Cardiac fibroblast (primary cell): ENCODE data around the gene FAM124A.
A peak's percentile ranks its signal among the peaks of the same experiment; 100 is the strongest.

Experiments
- DNase-seq, 2 donors: peaks; one replicate each; pipeline versions ENCODE4 v3.0.0 to v3.0.0-alpha.2; 2010; ENCODE audit warnings: low read depth in 2 of 2
- H3K4me3 ChIP-seq, 2 donors: replicated peaks in 1 of 2; 1 replicate in 1 of 2; 2 replicates in 1 of 2; pipeline ENCODE4 v1.5.1; 2011; ENCODE audit warnings: low read depth in 2 of 2, low read length in 2 of 2, mild to moderate bottlenecking in 2 of 2, moderate library complexity in 1 of 2
- CTCF ChIP-seq: IDR thresholded peaks from one replicate; pipeline ENCODE4 v1.5.1; 2011; ENCODE audit warnings: low read depth, mild to moderate bottlenecking, low read length, inconsistent platforms

FAM124A gene

GRCh38 chr13:51201886-51202285, 20.3 kb upstream of the FAM124A start:
- TF ChIP-seq CTCF: no peak
- no peak overlapping the region for H3K4me3 ChIP-seq
- DNase-seq: no peak

- peak in 1 of 2 donors; percentile 26 for DNase-seq
- H3K4me3 ChIP-seq: no peak overlapping the region
- no peak for TF ChIP-seq CTCF
Measured at GRCh38 chr13:51202477-51203046, 19.6 kb upstream of the FAM124A start.

- no peak for DNase-seq
- H3K4me3 ChIP-seq: no peak overlapping the region
- TF ChIP-seq CTCF: no peak
Measured at GRCh38 chr13:51206584-51206983, 15.6 kb upstream of the FAM124A start.

GRCh38 chr13:51207881-51208280, 14.3 kb upstream of the FAM124A start:
- no peak overlapping the region for H3K4me3 ChIP-seq
- no peak for DNase-seq
- TF ChIP-seq CTCF: no peak

GRCh38 chr13:51208716-51209115, 13.5 kb upstream of the FAM124A start:
- DNase-seq: no peak
- TF ChIP-seq CTCF: no peak
- H3K4me3 ChIP-seq: no peak overlapping the region

- DNase-seq: no peak
- no peak for TF ChIP-seq CTCF
- H3K4me3 ChIP-seq: no peak overlapping the region
Measured at GRCh38 chr13:51211910-51212309, 10.3 kb upstream of the FAM124A start.

- no peak for TF ChIP-seq CTCF
- DNase-seq: no peak
Measured at GRCh38 chr13:51212758-51213157, 9.4 kb upstream of the FAM124A start.

More at GRCh38 chr13:51212758-51213157, 9.4 kb upstream of the FAM124A start:
- no peak overlapping the region for H3K4me3 ChIP-seq
